ENCODE data around the gene KIAA1671.

KIAA1671 gene

GRCh38 chr22:25014896-25015755 is 62.6 kb downstream of the KIAA1671 start:
- DNase-seq (ENCODE audit: low read depth) = no peak

GRCh38 chr22:25016311-25016710 is 63.8 kb downstream of the KIAA1671 start:
- no peak for DNase-seq (ENCODE audit: low read depth)

- DNase-seq (ENCODE audit: low read depth) = no peak
Measured at GRCh38 chr22:25018009-25018408, 65.5 kb downstream of the KIAA1671 start.

- no peak for DNase-seq (ENCODE audit: low read depth)
Measured at GRCh38 chr22:25019427-25020184, 67.1 kb downstream of the KIAA1671 start.

- DNase-seq (ENCODE audit: low read depth) = no peak
Measured at GRCh38 chr22:25021409-25021808, 68.9 kb downstream of the KIAA1671 start.

GRCh38 chr22:25021976-25022711 is 69.6 kb downstream of the KIAA1671 start:
- DNase-seq (ENCODE audit: low read depth) = no peak

GRCh38 chr22:25023879-25024278 is 71.4 kb downstream of the KIAA1671 start:
- no peak for DNase-seq (ENCODE audit: low read depth)

GRCh38 chr22:25024895-25025294 is 72.4 kb downstream of the KIAA1671 start:
- DNase-seq (ENCODE audit: low read depth) = no peak

- peak; percentile 60 for DNase-seq (ENCODE audit: low read depth)
Measured at GRCh38 chr22:25025491-25026400, 73.2 kb downstream of the KIAA1671 start.

GRCh38 chr22:25027043-25027906 is 74.8 kb downstream of the KIAA1671 start:
- DNase-seq (ENCODE audit: low read depth) = no peak

GRCh38 chr22:25027959-25028840 is 75.7 kb downstream of the KIAA1671 start:
- peak; percentile 18 for DNase-seq (ENCODE audit: low read depth)

- DNase-seq (ENCODE audit: low read depth) = no peak
Measured at GRCh38 chr22:25028841-25029141, 76.3 kb downstream of the KIAA1671 start.

GRCh38 chr22:25029181-25029580 is 76.7 kb downstream of the KIAA1671 start:
- DNase-seq (ENCODE audit: low read depth) = no peak

- DNase-seq (ENCODE audit: low read depth) = no peak
Measured at GRCh38 chr22:25030636-25031035, 78.1 kb downstream of the KIAA1671 start.

- no peak for DNase-seq (ENCODE audit: low read depth)
Measured at GRCh38 chr22:25032066-25032465, 79.5 kb downstream of the KIAA1671 start.

GRCh38 chr22:25035715-25036114 is 83.2 kb downstream of the KIAA1671 start:
- no peak for DNase-seq (ENCODE audit: low read depth)

GRCh38 chr22:25038239-25038638 is 85.7 kb downstream of the KIAA1671 start:
- no peak for DNase-seq (ENCODE audit: low read depth)

GRCh38 chr22:25038771-25039170 is 86.3 kb downstream of the KIAA1671 start:
- DNase-seq (ENCODE audit: low read depth) = no peak

- DNase-seq (ENCODE audit: low read depth) = no peak
Measured at GRCh38 chr22:25039255-25039654, 86.7 kb downstream of the KIAA1671 start.

GRCh38 chr22:25039754-25040153 is 87.2 kb downstream of the KIAA1671 start:
- DNase-seq (ENCODE audit: low read depth) = no peak

Data from iris pigment epithelial cell (primary cell).